Thymus (tissue), 11 donors: ENCODE data around the gene MTPN. TPM values are rescaled to one million over a fixed set of nuclear protein-coding genes. Genes with fewer than 3 reads are reported as not detected.

Experiments used
- DNase-seq, 9 donors: peaks; one replicate each; pipeline ENCODE4 v3.0.0-alpha.2; 2013; ENCODE audit warnings: low spot score in 9 of 9, low read depth in 6 of 9, missing footprints in 1 of 9
- H3K27ac ChIP-seq, 2 donors: one replicate each; pipeline ENCODE4 v1.5.1; 2013; ENCODE audit warnings: control low read depth in 1 of 2, low read depth in 1 of 2, low read length in 1 of 2, mild to moderate bottlenecking in 1 of 2, moderate library complexity in 1 of 2
- H3K27me3 ChIP-seq, 2 donors: one replicate each; pipeline ENCODE4 v1.5.1; 2013; ENCODE audit warnings: low read length in 1 of 2; ENCODE audit not compliant: control insufficient read depth in 2 of 2, insufficient read depth in 1 of 2
- H3K36me3 ChIP-seq, 2 donors: one replicate each; pipeline ENCODE4 v1.5.1; 2013; ENCODE audit warnings: low read length in 1 of 2, mild to moderate bottlenecking in 1 of 2, moderate library complexity in 1 of 2; ENCODE audit not compliant: control insufficient read depth in 2 of 2, insufficient read depth in 2 of 2
- H3K4me1 ChIP-seq, 2 donors: one replicate each; pipeline ENCODE4 v1.5.1; 2013; ENCODE audit warnings: low read length in 2 of 2; ENCODE audit not compliant: control insufficient read depth in 2 of 2, insufficient read depth in 2 of 2
- H3K4me3 ChIP-seq, 2 donors: one replicate each; pipeline ENCODE4 v1.5.1; 2013; ENCODE audit warnings: low read length in 2 of 2, control low read depth in 1 of 2, mild to moderate bottlenecking in 1 of 2
- H3K9me3 ChIP-seq, 2 donors: one replicate each; pipeline ENCODE4 v1.5.1; 2013; ENCODE audit warnings: low read length in 1 of 2, mild to moderate bottlenecking in 1 of 2; ENCODE audit not compliant: control insufficient read depth in 2 of 2, insufficient read depth in 1 of 2
- WGBS: extraction: QIAGEN DNeasy Blood & Tissue Kit; methylation state at CpG from one replicate; pipeline ENCODE4 v1.1.7; 2013; 5-methylcytosine and 5-hydroxymethylcytosine counted together
- polyA plus RNA-seq: library from polyadenylated mRNA; stranded (reverse); fragments of 200-250 nt; gene quantifications from one replicate; pipeline ENCODE4 v1.2.3, GENCODE V29; 2013
- total RNA-seq: library from RNA; stranded (reverse); fragments of 120-200 nt; gene quantifications from one replicate; pipeline ENCODE4 v1.2.4, GENCODE V29; 2013
- donor health status: healthy.

Gene MTPN
- total and polyA plus RNA-seq, 2 donors: 54.2 to 74.7 TPM

DNA sequence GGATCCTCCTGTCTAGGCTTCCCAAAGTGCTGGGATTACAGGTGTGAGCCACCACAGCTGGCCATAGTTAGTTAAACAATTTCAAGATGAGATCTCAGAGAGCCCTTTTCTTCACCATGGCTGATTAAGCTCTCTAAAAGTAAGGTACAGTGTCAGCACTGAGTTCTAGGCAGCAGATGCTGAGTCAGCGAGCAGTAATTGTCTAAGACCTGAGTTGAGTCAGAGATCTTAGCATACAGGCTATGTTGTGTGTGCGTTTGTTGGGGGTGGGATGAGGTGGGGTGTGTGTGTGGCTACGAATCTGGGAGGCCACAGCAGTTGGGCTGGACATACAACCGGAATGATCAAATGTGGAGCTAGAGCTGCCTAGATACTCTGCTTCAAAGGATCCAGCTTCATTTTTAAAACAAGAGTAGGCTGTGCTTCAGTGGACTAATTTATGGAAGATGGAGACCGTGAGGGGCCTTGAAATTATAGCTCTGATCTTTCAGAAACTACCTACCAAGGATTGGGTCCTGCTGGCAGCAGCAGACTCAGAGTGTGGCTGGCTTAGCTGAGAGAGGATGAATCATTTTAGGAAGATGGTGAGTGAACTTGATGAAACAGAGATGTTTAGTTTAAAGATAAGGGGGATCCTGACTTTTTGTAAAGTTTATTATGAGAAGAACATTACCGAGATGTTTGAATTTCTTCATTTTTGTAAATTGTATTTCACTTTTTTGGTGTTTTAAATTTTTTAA, 17.5 kb upstream of the MTPN start:
- WGBS: 95% methylated on average over 6 of the region's 6 CpGs

DNA sequence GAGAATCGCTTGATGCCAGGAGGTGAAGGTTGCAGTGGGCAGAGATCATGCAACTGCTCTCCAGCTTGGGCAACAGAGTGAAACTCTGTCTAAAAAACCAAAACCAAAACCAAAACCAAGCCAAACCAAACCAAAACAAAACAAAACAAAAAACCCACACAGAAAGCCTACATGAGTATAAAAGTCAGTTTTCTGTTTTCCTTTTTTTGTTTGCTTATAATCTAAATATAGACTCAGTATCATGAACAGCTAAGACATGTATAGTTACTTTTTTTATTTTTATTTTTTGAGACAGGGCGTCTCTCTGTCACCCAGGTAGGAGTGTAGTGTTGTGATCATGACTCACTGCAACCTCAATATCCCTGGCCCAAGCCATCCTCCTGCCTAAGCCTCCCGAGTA, 16.8 kb upstream of the MTPN start:
- DNase-seq: no peak
- no peaks in the 10 kb centered on the region for H3K4me1 ChIP-seq
- 88% methylated on average over 3 of the region's 3 CpGs for WGBS

More for the DNA sequence above, 17.5 kb upstream of the MTPN start:
- Histone ChIP-seq H3K4me3 (no peak overlapping the region), H3K9me3 (no peaks in the 10 kb centered on the region), H3K27me3 (no peaks in the 10 kb centered on the region), H3K4me1 (no peaks in the 10 kb centered on the region), H3K36me3 (no peaks in the 10 kb centered on the region), H3K27ac (no peak overlapping the region)
- DNase-seq: no peak

DNA sequence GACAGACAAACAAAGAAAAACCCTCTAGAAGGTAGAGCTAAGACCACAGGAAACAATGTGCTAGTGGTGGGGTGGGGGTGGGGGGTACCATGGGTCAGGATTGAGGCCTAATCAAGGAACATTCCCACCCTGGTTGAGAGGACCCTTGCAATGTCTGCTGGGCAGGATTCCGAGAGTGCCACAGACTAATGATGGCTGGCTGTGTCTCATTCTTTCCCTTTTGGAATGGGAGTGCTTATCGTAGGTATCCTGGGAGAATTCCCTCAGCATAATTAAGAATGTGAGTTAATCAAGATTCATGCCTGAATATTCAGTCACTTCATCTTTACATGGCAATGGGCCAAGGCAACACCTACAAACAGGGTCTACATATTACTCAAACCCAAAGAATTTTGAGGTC, 14.7 kb upstream of the MTPN start:
- Histone ChIP-seq H3K27ac (no peak overlapping the region), H3K4me3 (no peak overlapping the region), H3K36me3 (no peaks in the 10 kb centered on the region), H3K4me1 (no peaks in the 10 kb centered on the region), H3K9me3 (no peaks in the 10 kb centered on the region), H3K27me3 (no peaks in the 10 kb centered on the region)
- no peak for DNase-seq
- WGBS: 93% methylated on average over 2 of the region's 2 CpGs

More for the DNA sequence above, 16.8 kb upstream of the MTPN start:
- Histone ChIP-seq H3K27me3 (no peaks in the 10 kb centered on the region), H3K36me3 (no peaks in the 10 kb centered on the region), H3K4me3 (no peak overlapping the region), H3K27ac (no peak overlapping the region), H3K9me3 (no peaks in the 10 kb centered on the region)

DNA sequence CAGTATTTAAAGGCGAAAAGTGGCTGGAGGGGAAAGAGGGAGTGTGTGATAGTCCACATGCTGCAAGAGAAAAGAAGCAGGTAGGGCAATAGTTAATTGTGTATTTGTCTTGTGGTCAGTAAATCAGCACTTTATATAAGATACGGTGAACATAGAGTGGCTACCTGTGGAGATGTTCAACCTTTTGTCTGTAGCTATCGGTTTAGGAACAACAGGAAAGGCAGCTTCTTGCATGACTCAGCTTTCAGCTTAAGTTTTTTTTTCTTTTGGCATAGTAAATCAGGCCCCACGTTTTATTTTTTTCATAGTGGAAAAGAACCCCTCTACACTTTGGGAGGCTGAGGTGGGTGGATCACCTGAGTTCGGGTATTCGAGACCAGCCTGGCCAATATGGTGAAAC, 14.2 kb upstream of the MTPN start:
- no peak overlapping the region for H3K27ac ChIP-seq
- H3K4me1 ChIP-seq: no peaks in the 10 kb centered on the region
- WGBS: 36% methylated on average over 6 of the region's 6 CpGs
- no peaks in the 10 kb centered on the region for H3K27me3 ChIP-seq
- no peaks in the 10 kb centered on the region for H3K9me3 ChIP-seq
- DNase-seq: no peak
- H3K4me3 ChIP-seq: no peak overlapping the region
- no peaks in the 10 kb centered on the region for H3K36me3 ChIP-seq

DNA sequence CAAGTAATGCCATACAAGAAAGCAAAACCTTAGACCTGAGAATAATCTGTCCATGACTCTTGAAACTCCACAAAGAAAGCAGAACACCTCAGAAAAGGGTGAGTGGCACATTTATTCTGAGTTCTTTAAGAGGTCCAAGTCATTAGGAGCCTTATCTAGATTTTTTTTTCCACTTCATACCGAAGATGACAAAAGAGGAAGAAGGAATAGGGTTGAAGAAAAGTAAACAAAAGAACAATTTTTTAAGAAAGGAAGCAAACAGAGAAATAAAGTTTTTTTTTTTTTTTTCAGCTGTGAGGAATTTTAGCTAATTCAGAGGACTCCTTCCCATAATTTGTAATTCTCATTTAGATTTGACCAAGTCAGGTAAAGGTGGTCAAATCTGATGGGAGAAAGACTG, 13.1 kb upstream of the MTPN start:
- no peak for DNase-seq
- no peaks in the 10 kb centered on the region for H3K9me3 ChIP-seq
- H3K4me3 ChIP-seq: no peak overlapping the region
- no peaks in the 10 kb centered on the region for H3K4me1 ChIP-seq
- H3K27me3 ChIP-seq: no peaks in the 10 kb centered on the region
- H3K36me3 ChIP-seq: no peaks in the 10 kb centered on the region
- H3K27ac ChIP-seq: no peak overlapping the region
- WGBS: 9% methylated on average over 1 of the region's 1 CpG

DNA sequence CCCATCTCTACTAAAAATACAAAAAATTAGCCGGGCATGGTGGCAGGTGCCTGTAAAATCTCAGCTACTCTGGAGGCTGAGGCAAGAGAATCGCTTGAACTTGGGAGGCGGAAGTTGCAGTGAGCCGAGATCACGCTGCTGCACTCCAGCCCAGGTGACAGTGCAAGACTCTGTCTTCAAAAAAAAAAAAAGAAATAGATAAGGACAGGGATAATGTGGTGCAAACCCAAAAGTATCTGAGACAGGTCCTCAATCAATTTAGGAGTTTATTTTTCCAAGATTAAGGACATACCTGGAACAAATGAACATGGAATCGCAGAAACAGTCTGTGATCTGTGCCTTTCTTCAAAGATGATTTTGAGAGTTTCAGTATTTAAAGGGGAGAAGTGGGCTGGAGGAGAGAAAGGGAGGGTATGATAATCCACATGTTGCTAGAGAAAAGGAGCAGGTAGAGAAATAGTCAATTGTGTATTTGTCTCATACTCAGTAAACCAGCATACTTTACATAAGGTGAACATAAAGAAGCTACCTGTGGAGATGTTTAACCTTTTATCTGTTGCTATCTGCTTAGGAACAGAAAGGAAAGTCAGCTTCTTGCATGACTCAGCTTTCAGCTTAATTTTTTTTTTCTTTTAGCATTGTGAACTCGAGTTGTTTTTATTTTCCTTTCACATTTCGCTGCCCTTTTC, 4.9 kb upstream of the MTPN start:
- no peak overlapping the region for H3K4me3 ChIP-seq
- no peaks in the 10 kb centered on the region for H3K27me3 ChIP-seq
- DNase-seq: no peak
- no peaks in the 10 kb centered on the region for H3K36me3 ChIP-seq
- no peak overlapping the region for H3K27ac ChIP-seq
- peaks cover 6 to 9% of the 10 kb centered on the region in 2 donors for H3K4me1 ChIP-seq
- 60% methylated on average over 8 of the region's 8 CpGs for WGBS
- H3K9me3 ChIP-seq: no peaks in the 10 kb centered on the region

DNA sequence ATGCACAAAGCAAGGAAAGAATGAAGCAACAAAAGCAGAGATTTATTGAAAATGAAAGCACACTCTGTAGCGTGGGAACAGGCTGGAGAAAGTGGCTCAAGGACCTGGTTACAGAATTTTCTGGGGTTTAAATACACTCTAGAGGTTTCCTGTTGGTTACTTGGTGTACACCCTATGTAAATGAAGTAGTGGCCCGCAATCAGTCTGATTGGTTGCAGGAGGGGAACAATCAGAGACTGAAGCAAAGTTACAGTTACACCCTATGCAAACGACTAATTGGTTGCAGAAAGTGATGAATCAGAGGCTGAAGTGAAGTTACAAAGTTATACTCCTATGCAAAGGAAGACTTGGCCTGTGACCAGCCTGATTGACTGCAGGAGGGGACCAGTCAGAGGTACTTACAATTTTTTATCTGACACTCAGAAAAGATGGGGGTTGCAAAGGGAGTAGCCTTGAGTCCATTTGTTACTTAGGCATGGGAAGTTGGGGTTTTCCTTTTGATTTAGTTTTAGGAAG, 3.6 kb upstream of the MTPN start:
- Histone ChIP-seq H3K9me3 (no peaks in the 10 kb centered on the region), H3K4me3 (no peak overlapping the region), H3K27ac (peak overlapping the region in 1 of 2 donors; percentile 29), H3K36me3 (no peaks in the 10 kb centered on the region), H3K27me3 (no peaks in the 10 kb centered on the region), H3K4me1 (peaks cover 7 to 11% of the 10 kb centered on the region in 2 donors)
- DNase-seq: peak in 1 of 9 donors; percentile 28
- 14% methylated on average over 3 of the region's 3 CpGs for WGBS

DNA sequence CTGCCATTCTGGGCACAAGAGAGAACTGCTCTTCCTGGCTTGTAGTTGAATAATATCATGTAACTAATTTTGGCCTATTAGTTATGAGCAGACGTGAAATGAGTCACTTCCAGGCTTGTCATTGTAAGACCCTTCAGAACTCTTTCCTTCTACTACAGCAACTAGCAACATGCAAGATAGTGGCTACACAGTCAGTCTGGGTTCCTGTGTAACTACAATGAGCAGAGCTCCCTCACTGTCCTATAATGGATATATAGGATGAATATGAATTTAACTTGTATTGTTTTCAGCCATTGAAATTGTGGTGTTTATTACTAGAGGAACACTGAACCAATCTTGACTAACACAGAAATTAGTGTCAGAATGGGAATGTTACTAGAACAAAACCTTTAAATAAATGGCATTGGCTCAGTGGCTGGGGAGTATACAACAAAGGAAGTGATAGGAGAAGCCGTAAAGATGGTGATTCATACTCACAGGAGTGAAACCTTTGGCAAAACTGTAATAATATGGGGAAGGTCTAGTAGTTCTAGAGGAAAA, 2.9 kb upstream of the MTPN start:
- WGBS: 77% methylated on average over 2 of the region's 2 CpGs
- H3K36me3 ChIP-seq: no peaks in the 10 kb centered on the region
- no peak overlapping the region for H3K4me3 ChIP-seq
- H3K27ac ChIP-seq: peak overlapping the region in 1 of 2 donors; percentile 29
- no peaks in the 10 kb centered on the region for H3K27me3 ChIP-seq
- peaks cover 10 to 13% of the 10 kb centered on the region in 2 donors for H3K4me1 ChIP-seq
- DNase-seq: no peak
- H3K9me3 ChIP-seq: no peaks in the 10 kb centered on the region

DNA sequence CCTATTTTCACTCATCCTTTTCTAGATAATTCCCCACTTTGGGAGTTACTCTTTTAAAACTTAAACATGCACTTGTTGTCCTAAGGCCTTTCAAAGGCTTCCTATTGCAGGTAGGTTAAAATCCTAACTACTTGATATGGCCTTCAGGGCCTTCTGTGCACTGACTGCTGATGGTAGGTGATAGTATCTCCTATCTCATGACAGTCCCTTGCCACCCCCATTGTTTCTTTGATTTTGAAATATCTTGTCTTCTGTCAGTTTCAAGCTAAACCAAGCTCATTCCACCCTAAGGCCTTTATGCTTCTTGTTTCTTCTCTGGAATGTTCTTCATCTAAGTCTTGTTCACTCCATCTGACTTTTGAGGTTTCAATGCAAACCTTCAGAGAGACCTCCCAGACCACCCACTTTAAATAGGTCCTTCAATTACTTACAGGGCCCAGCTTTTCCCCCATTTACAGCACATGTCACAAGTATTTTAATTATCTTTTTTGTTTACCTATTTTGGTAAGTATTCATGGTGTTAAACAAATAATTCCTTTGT, 2.4 kb upstream of the MTPN start:
- Histone ChIP-seq H3K4me1 (peaks cover 10 to 13% of the 10 kb centered on the region in 2 donors), H3K9me3 (no peaks in the 10 kb centered on the region), H3K36me3 (no peaks in the 10 kb centered on the region), H3K4me3 (no peak overlapping the region), H3K27me3 (no peaks in the 10 kb centered on the region), H3K27ac (no peak overlapping the region)
- DNase-seq: no peak
